ENCODE results near the gene UPF2.

DNA sequence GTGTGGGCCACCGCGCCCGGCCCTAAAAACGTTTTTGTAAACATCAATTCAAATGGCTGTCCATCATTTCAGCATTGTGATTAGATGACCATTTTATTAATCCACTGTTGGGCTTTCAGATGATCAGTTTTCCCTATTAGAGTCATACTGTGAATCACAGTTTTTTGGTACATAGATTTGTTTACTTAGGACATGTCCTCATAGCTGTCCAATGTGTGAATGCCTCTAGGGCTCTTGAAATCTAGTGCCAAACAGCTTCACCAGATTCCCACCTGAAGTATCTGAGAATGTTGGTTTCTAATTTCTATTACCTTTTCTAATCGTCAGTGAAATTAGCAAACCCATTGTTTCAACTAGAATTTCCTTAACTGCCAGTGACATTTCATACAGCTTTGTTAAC lies 66.8 kb downstream of the UPF2 start:
- TF ChIP-seq, protein P1, sequence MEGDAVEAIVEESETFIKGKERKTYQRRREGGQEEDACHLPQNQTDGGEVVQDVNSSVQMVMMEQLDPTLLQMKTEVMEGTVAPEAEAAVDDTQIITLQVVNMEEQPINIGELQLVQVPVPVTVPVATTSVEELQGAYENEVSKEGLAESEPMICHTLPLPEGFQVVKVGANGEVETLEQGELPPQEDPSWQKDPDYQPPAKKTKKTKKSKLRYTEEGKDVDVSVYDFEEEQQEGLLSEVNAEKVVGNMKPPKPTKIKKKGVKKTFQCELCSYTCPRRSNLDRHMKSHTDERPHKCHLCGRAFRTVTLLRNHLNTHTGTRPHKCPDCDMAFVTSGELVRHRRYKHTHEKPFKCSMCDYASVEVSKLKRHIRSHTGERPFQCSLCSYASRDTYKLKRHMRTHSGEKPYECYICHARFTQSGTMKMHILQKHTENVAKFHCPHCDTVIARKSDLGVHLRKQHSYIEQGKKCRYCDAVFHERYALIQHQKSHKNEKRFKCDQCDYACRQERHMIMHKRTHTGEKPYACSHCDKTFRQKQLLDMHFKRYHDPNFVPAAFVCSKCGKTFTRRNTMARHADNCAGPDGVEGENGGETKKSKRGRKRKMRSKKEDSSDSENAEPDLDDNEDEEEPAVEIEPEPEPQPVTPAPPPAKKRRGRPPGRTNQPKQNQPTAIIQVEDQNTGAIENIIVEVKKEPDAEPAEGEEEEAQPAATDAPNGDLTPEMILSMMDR (IDR thresholded peaks at IDR 0.05; ENCODE audit: low read depth, low read length) = no peak
- TF ChIP-seq EZH2phosphoT487 (IDR thresholded peaks at IDR 0.05; ENCODE audit: low read depth) = no peak

Measured in OCI-LY3 (cell line).